Nephron progenitor cell (in vitro differentiated cells): ENCODE results near the gene RPS6KA2.

Experiments used
- DNase-seq: peaks from one replicate; pipeline ENCODE4 v3.0.0; 2021
- H3K27ac Mint-ChIP-seq: 2 replicates; pipeline ENCODE4 v1.8.0; 2021; ENCODE audit warnings: mild to moderate bottlenecking, moderate library complexity, mixed read lengths
- H3K27me3 Mint-ChIP-seq: 2 replicates; pipeline ENCODE4 v1.8.0; 2021; ENCODE audit warnings: mild to moderate bottlenecking, low read depth, mixed read lengths; ENCODE audit not compliant: poor library complexity
- H3K36me3 Mint-ChIP-seq: 2 replicates; pipeline ENCODE4 v1.8.0; 2021; ENCODE audit warnings: low read depth, mixed read lengths
- H3K4me1 Mint-ChIP-seq: 2 replicates; pipeline ENCODE4 v1.8.0; 2021; ENCODE audit warnings: mixed read lengths
- H3K4me3 Mint-ChIP-seq: 2 replicates; pipeline ENCODE4 v1.8.0; 2021; ENCODE audit warnings: mild to moderate bottlenecking, moderate library complexity, mixed read lengths
- H3K9me3 Mint-ChIP-seq: 2 replicates; pipeline ENCODE4 v1.8.0; 2021; ENCODE audit warnings: mild to moderate bottlenecking, moderate library complexity, mixed read lengths
- CTCF ChIP-seq: fragments of 200-600 bp; sonication (generic); IDR thresholded peaks from 2 replicates; pipeline ENCODE4 v1.5.0; 2021; ENCODE audit warnings: antibody characterized with exemption

The RPS6KA2 gene

GRCh38 chr6:166555086-166555485, 72.0 kb downstream of the RPS6KA2 start:
- Mint-ChIP-seq H3K4me3 (no peak overlapping the region), H3K9me3 (peaks cover 14% of the 10 kb centered on the region), H3K27ac (no peak overlapping the region), H3K4me1 (no peaks in the 10 kb centered on the region), H3K27me3 (peaks cover 18% of the 10 kb centered on the region), H3K36me3 (peaks cover 9% of the 10 kb centered on the region)
- no peak for TF ChIP-seq CTCF
- DNase-seq, result no peak

- H3K36me3 Mint-ChIP-seq, result peaks cover 8% of the 10 kb centered on the region
- H3K4me1 Mint-ChIP-seq, result no peaks in the 10 kb centered on the region
- H3K4me3 Mint-ChIP-seq, result no peak overlapping the region
- TF ChIP-seq CTCF, result no peak
- peaks cover 18% of the 10 kb centered on the region for H3K27me3 Mint-ChIP-seq
- no peak for DNase-seq
- H3K9me3 Mint-ChIP-seq, result peaks cover 9% of the 10 kb centered on the region
- no peak overlapping the region for H3K27ac Mint-ChIP-seq
Observed at GRCh38 chr6:166554316-166554715, 72.7 kb downstream of the RPS6KA2 start.

- peaks cover 18% of the 10 kb centered on the region for H3K27me3 Mint-ChIP-seq
- H3K36me3 Mint-ChIP-seq, result peaks cover 9% of the 10 kb centered on the region
- peaks cover 4% of the 10 kb centered on the region for H3K9me3 Mint-ChIP-seq
- no peak for DNase-seq
- H3K4me1 Mint-ChIP-seq, result no peaks in the 10 kb centered on the region
- TF ChIP-seq CTCF, result no peak
- no peak overlapping the region for H3K27ac Mint-ChIP-seq
- H3K4me3 Mint-ChIP-seq, result no peak overlapping the region
Observed at GRCh38 chr6:166553563-166554271, 73.3 kb downstream of the RPS6KA2 start.

- Mint-ChIP-seq H3K27me3 (peaks cover 18% of the 10 kb centered on the region), H3K4me1 (no peaks in the 10 kb centered on the region)
Observed at GRCh38 chr6:166552600-166552999, 74.5 kb downstream of the RPS6KA2 start.

GRCh38 chr6:166551754-166552495, 75.1 kb downstream of the RPS6KA2 start:
- no peaks in the 10 kb centered on the region for H3K4me1 Mint-ChIP-seq

More at GRCh38 chr6:166552600-166552999, 74.5 kb downstream of the RPS6KA2 start:
- no peaks in the 10 kb centered on the region for H3K9me3 Mint-ChIP-seq
- H3K4me3 Mint-ChIP-seq, result no peak overlapping the region
- H3K27ac Mint-ChIP-seq, result no peak overlapping the region
- DNase-seq, result no peak
- H3K36me3 Mint-ChIP-seq, result peaks cover 9% of the 10 kb centered on the region
- TF ChIP-seq CTCF, result no peak

More at GRCh38 chr6:166551754-166552495, 75.1 kb downstream of the RPS6KA2 start:
- Mint-ChIP-seq H3K27me3 (peaks cover 16% of the 10 kb centered on the region), H3K9me3 (no peaks in the 10 kb centered on the region), H3K36me3 (peaks cover 9% of the 10 kb centered on the region), H3K27ac (no peak overlapping the region), H3K4me3 (no peak overlapping the region)
- TF ChIP-seq CTCF, result no peak
- DNase-seq, result no peak
